DOHH2 (cell line): Measurements from ENCODE around the gene PPM1H.

Experiments used
- H3F3A ChIP-seq: fragments of 200-600 bp; sonication (generic), shearing (Covaris generic); 2 replicates; pipeline ENCODE4 v1.6.0; 2016; ENCODE audit warnings: antibody characterized with exemption, mild to moderate bottlenecking; ENCODE audit not compliant: control insufficient read depth, insufficient read depth
- H3K27ac ChIP-seq: fragments of 200-600 bp; sonication (generic); 2 replicates; pipeline ENCODE4 v1.5.1; 2014; ENCODE audit warnings: low read depth, mild to moderate bottlenecking, low read length, moderate library complexity
- H3K27me3 ChIP-seq: fragments of 200-600 bp; sonication (generic); 2 replicates; pipeline ENCODE4 v1.6.1; 2014; ENCODE audit warnings: mild to moderate bottlenecking, low read length, mixed read lengths; ENCODE audit not compliant: control insufficient read depth
- H3K36me3 ChIP-seq: fragments of 200-600 bp; sonication (generic); 2 replicates; pipeline ENCODE4 v1.6.1; 2014; ENCODE audit warnings: mild to moderate bottlenecking, low read length, moderate library complexity, mixed read lengths; ENCODE audit not compliant: control insufficient read depth
- H3K4me1 ChIP-seq: fragments of 200-600 bp; sonication (generic); 2 replicates; pipeline ENCODE4 v1.6.1; 2014; ENCODE audit warnings: mild to moderate bottlenecking, low read length, mixed read lengths; ENCODE audit not compliant: control insufficient read depth
- H3K4me2 ChIP-seq: fragments of 200-600 bp; sonication (generic); 2 replicates; pipeline ENCODE4 v1.6.0; 2014; ENCODE audit warnings: mild to moderate bottlenecking, low read length, moderate library complexity
- H3K4me3 ChIP-seq: fragments of 200-600 bp; sonication (generic); 2 replicates; pipeline ENCODE4 v1.5.1; 2014; ENCODE audit warnings: mild to moderate bottlenecking, low read length, mixed read lengths
- H3K79me2 ChIP-seq: fragments of 200-600 bp; sonication (generic); 2 replicates; pipeline ENCODE4 v1.6.1; 2014; ENCODE audit warnings: mild to moderate bottlenecking, low read length, mixed read lengths; ENCODE audit not compliant: control insufficient read depth
- H3K9me2 ChIP-seq: fragments of 200-600 bp; sonication (generic); replicated peaks from 2 replicates; pipeline ENCODE4 v1.6.1; 2014; ENCODE audit warnings: mild to moderate bottlenecking, low read length, mixed read lengths; ENCODE audit not compliant: control insufficient read depth
- H3K9me3 ChIP-seq: fragments of 200-600 bp; sonication (generic); 2 replicates; pipeline ENCODE4 v1.6.1; 2014; ENCODE audit warnings: antibody characterized with exemption, low read length, mixed read lengths; ENCODE audit not compliant: control insufficient read depth, insufficient read depth
- H4K20me1 ChIP-seq: fragments of 200-600 bp; sonication (generic); 2 replicates; pipeline ENCODE4 v1.6.0; 2014; ENCODE audit warnings: low read depth, mild to moderate bottlenecking, antibody characterized with exemption, low read length, moderate library complexity; ENCODE audit not compliant: control insufficient read depth, insufficient read depth
- CTCF ChIP-seq: fragments of 200-600 bp; sonication (generic); IDR thresholded peaks from one replicate; pipeline ENCODE4 v1.5.1; 2014; ENCODE audit warnings: antibody characterized with exemption, mild to moderate bottlenecking, low read depth, low read length; ENCODE audit not compliant: poor library complexity, severe bottlenecking
- EZH2phosphoT487 ChIP-seq: fragments of 200-600 bp; sonication (generic); IDR thresholded peaks from 2 replicates; pipeline ENCODE4 v1.6.1; 2017; ENCODE audit warnings: borderline replicate concordance, mild to moderate bottlenecking, antibody characterized with exemption, low read length, moderate library complexity, mixed read lengths

The PPM1H gene

GRCh38 chr12:62917926-62918325 lies 17.0 kb downstream of the PPM1H start:
- no peaks in the 10 kb centered on the region for H3K79me2 ChIP-seq
- H3K4me2 ChIP-seq, result no peak overlapping the region
- no peaks in the 10 kb centered on the region; the same call in 1 of the 2 replicates for H4K20me1 ChIP-seq
- TF ChIP-seq CTCF (no peak), EZH2phosphoT487 (no peak)
- H3K27ac ChIP-seq, result no peak overlapping the region
- H3K4me1 ChIP-seq, result no peaks in the 10 kb centered on the region
- H3K36me3 ChIP-seq, result no peaks in the 10 kb centered on the region
- no peaks in the 10 kb centered on the region for H3K9me2 ChIP-seq
- no peaks in the 10 kb centered on the region for H3F3A ChIP-seq
- no peak overlapping the region for H3K4me3 ChIP-seq
- H3K9me3 ChIP-seq, result no peaks in the 10 kb centered on the region
- H3K27me3 ChIP-seq, result no peaks in the 10 kb centered on the region; the same call in 1 of the 2 replicates

GRCh38 chr12:62916632-62917425 lies 18.1 kb downstream of the PPM1H start:
- H3K79me2 ChIP-seq, result no peaks in the 10 kb centered on the region
- H4K20me1 ChIP-seq, result no peaks in the 10 kb centered on the region; the same call in 1 of the 2 replicates
- H3K36me3 ChIP-seq, result no peaks in the 10 kb centered on the region
- no peak overlapping the region for H3K27ac ChIP-seq
- H3K9me2 ChIP-seq, result no peaks in the 10 kb centered on the region
- H3K4me2 ChIP-seq, result no peak overlapping the region
- no peaks in the 10 kb centered on the region; the same call in 1 of the 2 replicates for H3K27me3 ChIP-seq
- H3F3A ChIP-seq, result no peaks in the 10 kb centered on the region
- no peaks in the 10 kb centered on the region for H3K9me3 ChIP-seq
- H3K4me3 ChIP-seq, result no peak overlapping the region
- H3K4me1 ChIP-seq, result no peaks in the 10 kb centered on the region
- TF ChIP-seq CTCF (no peak), EZH2phosphoT487 (no peak)

GRCh38 chr12:62915204-62915529 lies 19.8 kb downstream of the PPM1H start:
- TF ChIP-seq EZH2phosphoT487 (no peak), CTCF (no peak)
- H3K9me2 ChIP-seq, result no peaks in the 10 kb centered on the region
- no peaks in the 10 kb centered on the region for H3K4me1 ChIP-seq
- no peaks in the 10 kb centered on the region for H3F3A ChIP-seq
- no peaks in the 10 kb centered on the region for H3K9me3 ChIP-seq
- H3K27me3 ChIP-seq, result no peaks in the 10 kb centered on the region; the same call in 1 of the 2 replicates
- H4K20me1 ChIP-seq, result no peaks in the 10 kb centered on the region; the same call in 1 of the 2 replicates
- H3K36me3 ChIP-seq, result no peaks in the 10 kb centered on the region
- no peak overlapping the region for H3K4me3 ChIP-seq
- no peaks in the 10 kb centered on the region for H3K79me2 ChIP-seq
- H3K27ac ChIP-seq, result no peak overlapping the region
- no peak overlapping the region for H3K4me2 ChIP-seq
